ENCODE data around the gene KIAA0319L.
"Not testable (repeated sequence)": the region's sequence is repeated elsewhere in the genome, so short reads cannot be mapped to it uniquely, and the experiment has no call there.

KIAA0319L gene

DNA sequence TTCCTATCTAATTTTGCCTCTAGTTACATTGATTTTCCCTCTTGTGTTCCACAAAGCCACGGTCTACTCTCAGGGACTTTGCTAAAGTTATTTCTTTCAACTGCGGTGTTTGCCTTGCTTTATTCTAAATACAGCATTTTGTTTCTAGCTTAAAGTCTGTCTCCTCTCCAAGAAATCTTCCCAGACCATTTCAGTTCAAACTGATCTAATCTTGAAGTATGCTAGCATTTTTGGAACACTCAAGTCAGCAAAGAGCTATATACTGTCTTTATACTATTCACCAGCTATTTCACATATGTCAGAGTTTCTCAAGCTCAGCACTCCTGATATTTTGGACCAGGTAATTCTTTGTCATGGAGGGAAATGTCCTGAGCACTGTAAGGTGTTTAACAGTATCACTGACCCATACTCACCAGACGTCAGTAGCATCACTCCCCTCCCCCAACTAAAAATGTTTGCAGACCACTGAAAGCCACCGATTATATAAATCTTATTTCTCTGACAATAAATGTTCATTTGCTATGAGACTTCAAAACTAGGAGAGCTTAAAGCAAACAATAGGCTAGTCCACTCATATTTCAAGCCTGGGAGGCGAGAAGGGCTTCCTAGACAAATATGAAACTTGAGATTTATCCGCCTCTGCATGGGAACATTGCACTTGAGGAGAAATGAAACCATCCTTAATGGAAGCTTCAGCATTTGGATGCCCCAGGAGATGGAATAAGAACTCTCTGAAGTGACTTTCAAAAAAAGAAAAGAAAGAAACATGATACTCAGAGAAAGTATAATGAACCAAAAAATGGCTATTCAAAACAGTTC lies 81.1 kb downstream of the KIAA0319L start:
- no peak overlapping the region for H3K27ac Mint-ChIP-seq
- peaks cover 38% of the 10 kb centered on the region for H3K36me3 Mint-ChIP-seq (ENCODE audit: low read depth)
- H3K9me3 Mint-ChIP-seq, result no peaks in the 10 kb centered on the region
- H3K4me3 Mint-ChIP-seq, result no peak overlapping the region
- no peaks in the 10 kb centered on the region for H3K27me3 Mint-ChIP-seq (ENCODE audit: low read depth)
- peaks cover 12% of the 10 kb centered on the region for H3K4me1 Mint-ChIP-seq (ENCODE audit: low read depth)

DNA sequence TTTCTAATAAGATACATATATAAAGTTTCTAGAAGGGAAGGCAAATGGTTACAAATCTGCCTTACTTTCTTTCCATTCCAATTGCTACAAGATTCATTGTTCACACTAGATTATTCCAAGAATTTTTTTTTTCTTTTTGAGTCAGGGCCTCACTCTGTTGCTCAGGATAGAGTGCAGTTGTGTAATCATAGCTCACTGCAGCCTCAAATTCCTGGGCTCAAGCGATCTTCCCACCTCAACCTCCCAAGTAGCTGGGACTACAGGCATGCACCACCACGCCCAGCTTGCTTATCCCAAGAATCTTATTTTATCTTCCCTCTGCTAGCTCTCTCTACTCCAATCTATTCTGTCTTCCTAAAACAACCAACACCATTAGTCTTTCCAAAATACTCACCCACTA lies 81.8 kb downstream of the KIAA0319L start:
- Mint-ChIP-seq H3K27me3 (ENCODE audit: low read depth) (no peaks in the 10 kb centered on the region), H3K4me3 (no peak overlapping the region), H3K27ac (no peak overlapping the region), H3K36me3 (ENCODE audit: low read depth) (peaks cover 42% of the 10 kb centered on the region), H3K4me1 (ENCODE audit: low read depth) (peaks cover 15% of the 10 kb centered on the region), H3K9me3 (no peaks in the 10 kb centered on the region)

DNA sequence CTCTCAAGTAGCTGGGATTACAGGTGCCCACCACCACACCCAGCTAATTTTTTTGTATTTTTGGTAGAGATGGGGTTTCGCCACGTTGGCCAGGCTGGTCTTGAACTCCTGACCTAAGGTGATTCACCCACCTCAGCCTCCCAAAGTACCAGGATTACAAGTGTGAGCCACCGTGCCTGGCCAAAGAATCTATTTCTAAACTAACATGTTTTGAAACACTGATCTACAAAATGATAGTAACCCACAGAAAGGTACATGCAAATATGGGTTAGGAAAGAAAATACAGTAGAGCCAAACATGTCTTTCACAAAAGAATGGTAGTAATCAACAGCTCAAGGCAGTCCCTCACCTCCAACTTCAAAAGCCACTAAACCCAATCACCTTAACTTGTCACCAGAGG lies 84.0 kb downstream of the KIAA0319L start:
- H3K27me3 Mint-ChIP-seq (ENCODE audit: low read depth); H3K9me3 Mint-ChIP-seq; H3K4me3 Mint-ChIP-seq: not testable (repeated sequence)
- Mint-ChIP-seq H3K27ac (peak overlapping the region; percentile 22), H3K36me3 (ENCODE audit: low read depth) (peaks cover 54% of the 10 kb centered on the region), H3K4me1 (ENCODE audit: low read depth) (peaks cover 20% of the 10 kb centered on the region)

DNA sequence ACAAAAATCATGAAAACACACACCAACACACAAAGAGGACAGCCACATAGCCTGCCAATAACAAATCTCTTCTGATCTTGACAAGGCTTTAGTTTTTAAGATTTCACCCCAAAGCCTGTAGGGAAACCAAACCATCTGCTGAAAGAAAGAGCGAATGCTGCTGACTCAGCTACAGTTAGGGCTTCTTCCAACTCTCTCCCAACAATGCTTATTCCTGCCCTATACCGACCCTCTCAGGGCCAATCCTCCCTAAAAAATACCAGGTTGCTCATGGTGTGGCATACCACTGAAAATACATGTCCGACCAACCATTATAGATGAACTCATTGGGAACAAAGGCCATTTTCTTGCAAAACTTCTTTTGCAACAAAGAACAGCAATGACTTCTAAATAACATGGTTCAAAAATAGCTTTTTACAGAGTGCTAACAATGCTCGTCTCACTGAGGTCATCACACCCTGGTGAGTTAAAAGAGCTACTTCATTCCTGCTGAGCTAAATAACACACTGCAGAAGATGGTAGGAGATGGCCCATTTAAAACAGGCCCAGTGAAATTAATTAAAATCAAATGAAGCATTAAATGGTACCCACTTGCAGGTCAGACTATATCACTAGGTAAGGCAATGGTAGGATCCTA lies 86.1 kb downstream of the KIAA0319L start:
- H3K27ac Mint-ChIP-seq, result no peak overlapping the region
- H3K27me3 Mint-ChIP-seq (ENCODE audit: low read depth), result no peaks in the 10 kb centered on the region
- H3K4me1 Mint-ChIP-seq (ENCODE audit: low read depth), result peaks cover 23% of the 10 kb centered on the region
- peaks cover 2% of the 10 kb centered on the region for H3K9me3 Mint-ChIP-seq
- peaks cover 52% of the 10 kb centered on the region for H3K36me3 Mint-ChIP-seq (ENCODE audit: low read depth)
- no peak overlapping the region for H3K4me3 Mint-ChIP-seq

DNA sequence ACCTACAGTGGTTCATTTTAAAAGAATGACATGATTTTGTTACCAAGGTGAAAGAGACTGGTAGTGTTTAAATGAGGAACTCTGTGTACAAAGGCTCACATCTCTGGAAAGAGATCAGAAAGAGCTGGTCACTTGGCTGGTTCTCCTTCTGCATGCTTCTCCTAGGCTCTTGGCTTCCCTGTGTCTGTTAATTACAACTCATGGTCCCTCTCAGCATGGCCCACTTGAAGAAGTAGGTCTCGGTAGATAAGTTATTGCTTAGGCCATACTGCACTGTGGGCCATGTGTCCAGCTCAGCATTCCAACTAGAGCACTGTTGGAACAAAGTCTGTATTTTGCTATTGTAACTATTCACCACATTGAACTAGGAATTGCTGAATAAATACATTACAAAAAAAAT lies 91.1 kb downstream of the KIAA0319L start:
- Mint-ChIP-seq H3K27ac (no peak overlapping the region), H3K27me3 (ENCODE audit: low read depth) (no peaks in the 10 kb centered on the region), H3K36me3 (ENCODE audit: low read depth) (peaks cover 76% of the 10 kb centered on the region), H3K9me3 (peaks cover 25% of the 10 kb centered on the region), H3K4me1 (ENCODE audit: low read depth) (peaks cover 24% of the 10 kb centered on the region), H3K4me3 (no peak overlapping the region)

DNA sequence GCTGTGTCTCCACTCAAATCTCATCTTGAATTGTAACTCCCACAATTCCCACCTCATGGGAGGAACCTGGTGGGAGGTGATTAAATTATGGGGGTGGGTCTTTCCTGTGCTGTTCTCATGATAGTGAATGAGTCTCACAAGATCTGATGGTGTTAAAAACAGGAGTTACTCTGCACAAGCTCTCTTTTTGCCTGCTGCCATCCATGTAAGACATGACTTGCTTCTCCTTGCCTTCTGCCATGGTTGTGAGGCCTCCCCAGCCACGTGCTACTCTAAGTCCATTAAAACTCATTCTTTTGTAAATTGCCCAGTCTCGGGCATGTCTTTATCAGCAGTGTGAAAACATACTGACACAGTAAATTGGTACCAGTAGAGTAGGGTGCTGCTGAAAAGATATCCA lies 93.5 kb downstream of the KIAA0319L start:
- not testable (repeated sequence) for H3K27me3 Mint-ChIP-seq (ENCODE audit: low read depth); H3K27ac Mint-ChIP-seq; H3K4me3 Mint-ChIP-seq
- peaks cover 24% of the 10 kb centered on the region for H3K4me1 Mint-ChIP-seq (ENCODE audit: low read depth)
- peaks cover 74% of the 10 kb centered on the region for H3K36me3 Mint-ChIP-seq (ENCODE audit: low read depth)
- peaks cover 25% of the 10 kb centered on the region for H3K9me3 Mint-ChIP-seq

DNA sequence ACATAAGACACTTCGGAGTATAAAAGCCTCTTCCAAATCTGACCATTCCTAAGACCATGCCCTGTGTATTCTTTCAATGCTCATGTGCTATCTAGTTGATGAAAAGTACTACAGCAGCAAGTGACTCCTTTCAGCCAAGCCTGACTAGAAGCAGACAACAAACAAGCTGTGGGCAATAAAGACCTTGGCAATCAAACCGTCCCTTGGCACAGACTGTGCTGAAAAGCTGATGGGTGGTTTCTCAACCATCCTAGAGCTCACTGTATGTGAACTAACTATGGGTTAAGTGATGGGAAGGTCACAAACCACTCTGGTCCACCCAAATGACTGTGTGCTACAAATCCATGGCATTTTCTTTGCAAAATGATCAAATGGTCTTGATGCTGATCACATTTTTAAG lies 94.0 kb downstream of the KIAA0319L start:
- Mint-ChIP-seq H3K4me1 (ENCODE audit: low read depth) (peaks cover 21% of the 10 kb centered on the region), H3K9me3 (peaks cover 25% of the 10 kb centered on the region), H3K27me3 (ENCODE audit: low read depth) (no peaks in the 10 kb centered on the region), H3K4me3 (no peak overlapping the region), H3K36me3 (ENCODE audit: low read depth) (peaks cover 71% of the 10 kb centered on the region), H3K27ac (no peak overlapping the region)

DNA sequence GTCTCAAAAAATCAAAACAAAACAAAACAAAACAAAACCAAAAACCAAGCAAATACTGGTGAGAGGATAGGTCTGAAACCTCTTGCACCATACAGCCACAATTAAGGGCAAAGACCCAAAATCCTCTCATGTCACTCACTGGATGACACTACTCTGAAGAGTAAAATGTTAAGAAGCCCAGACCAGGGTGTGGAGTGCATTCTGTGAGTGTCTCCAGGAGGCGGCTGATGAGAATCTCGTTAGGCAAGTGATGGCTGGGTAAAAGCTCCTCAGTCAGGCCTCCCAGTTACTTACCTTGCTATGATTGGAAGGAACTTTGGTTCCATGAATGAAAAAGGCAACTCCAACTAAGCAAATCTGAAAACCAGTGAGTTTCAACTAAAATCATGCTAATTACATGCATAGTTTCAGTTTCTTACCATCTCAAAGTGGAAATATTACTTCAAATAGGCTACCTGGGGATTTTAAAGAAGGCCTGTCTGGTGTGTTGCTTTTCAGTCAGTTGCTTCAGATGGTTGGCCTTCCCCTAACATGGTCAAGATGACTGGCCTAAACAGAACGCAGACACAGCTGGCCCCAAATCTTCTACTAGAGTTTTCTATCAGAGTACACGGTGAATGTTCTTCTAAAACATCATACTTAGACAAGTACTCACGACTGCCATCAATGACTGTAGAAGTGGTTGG lies 95.1 kb downstream of the KIAA0319L start:
- Mint-ChIP-seq H3K4me3 (no peak overlapping the region), H3K9me3 (peaks cover 25% of the 10 kb centered on the region), H3K4me1 (ENCODE audit: low read depth) (peaks cover 21% of the 10 kb centered on the region), H3K27me3 (ENCODE audit: low read depth) (no peaks in the 10 kb centered on the region), H3K36me3 (ENCODE audit: low read depth) (peaks cover 64% of the 10 kb centered on the region), H3K27ac (peak overlapping the region; percentile 19)

DNA sequence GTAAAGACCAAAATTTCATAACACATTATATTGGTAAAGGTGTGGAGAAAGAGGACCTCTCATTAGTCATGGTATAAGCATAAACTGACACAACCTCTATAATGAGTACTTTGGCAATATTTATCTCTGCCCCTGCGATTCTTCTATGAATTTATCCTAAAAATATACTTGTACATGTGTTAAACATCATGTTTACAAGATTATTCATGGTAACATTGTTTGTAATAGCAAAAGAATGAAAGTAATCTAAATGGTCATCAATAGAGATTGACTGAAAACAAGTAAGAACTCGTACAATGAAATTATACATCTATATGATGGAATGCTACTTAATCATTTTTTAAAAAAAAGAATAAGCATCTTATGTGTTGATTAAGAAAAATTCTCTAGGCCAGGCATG lies 96.4 kb downstream of the KIAA0319L start:
- H3K36me3 Mint-ChIP-seq (ENCODE audit: low read depth), result peaks cover 59% of the 10 kb centered on the region
- H3K27me3 Mint-ChIP-seq (ENCODE audit: low read depth), result no peaks in the 10 kb centered on the region
- H3K4me3 Mint-ChIP-seq, result no peak overlapping the region
- no peak overlapping the region for H3K27ac Mint-ChIP-seq
- peaks cover 20% of the 10 kb centered on the region for H3K9me3 Mint-ChIP-seq
- peaks cover 24% of the 10 kb centered on the region for H3K4me1 Mint-ChIP-seq (ENCODE audit: low read depth)

DNA sequence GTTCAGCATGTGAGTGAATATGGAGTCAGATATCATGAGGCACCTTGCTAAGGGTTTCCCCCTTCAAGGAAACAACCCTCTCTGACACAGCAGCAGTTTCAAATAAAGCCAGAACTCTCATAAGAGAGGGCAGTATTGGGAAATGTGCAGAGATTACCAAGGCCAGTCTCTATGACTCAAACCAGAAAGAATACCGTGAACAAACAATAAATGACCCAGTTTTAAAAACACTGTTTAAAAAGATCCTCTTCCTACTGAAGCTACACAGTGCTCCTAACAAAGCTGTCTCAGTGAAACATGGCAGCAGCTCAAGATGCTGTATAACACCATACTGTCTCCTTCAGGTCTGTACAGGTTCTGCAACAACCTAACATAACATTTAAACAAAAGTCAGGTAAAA lies 102.6 kb downstream of the KIAA0319L start:
- Mint-ChIP-seq H3K4me3 (no peak overlapping the region), H3K27me3 (ENCODE audit: low read depth) (no peaks in the 10 kb centered on the region), H3K4me1 (ENCODE audit: low read depth) (peaks cover 47% of the 10 kb centered on the region), H3K36me3 (ENCODE audit: low read depth) (peaks cover 41% of the 10 kb centered on the region), H3K27ac (no peak overlapping the region), H3K9me3 (no peaks in the 10 kb centered on the region)

DNA sequence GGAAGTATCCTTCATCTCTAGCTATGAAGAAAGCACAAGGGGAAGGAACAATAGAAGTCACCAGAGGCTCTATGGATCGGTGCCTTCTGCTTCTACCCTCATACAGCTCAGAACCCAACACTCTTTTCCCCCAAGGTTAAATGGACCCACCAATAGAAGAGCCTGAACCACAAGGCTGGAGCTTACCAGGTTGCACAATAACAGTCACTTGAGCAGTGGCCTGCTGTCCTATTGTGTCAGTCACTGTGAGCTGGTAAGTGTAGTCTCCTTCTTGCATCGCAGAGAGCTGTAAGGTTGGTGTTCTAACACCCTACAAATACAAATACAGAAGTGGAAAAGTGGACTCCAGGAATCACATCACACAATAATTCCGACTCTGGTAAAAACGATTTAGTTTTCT lies 103.0 kb downstream of the KIAA0319L start:
- Mint-ChIP-seq H3K36me3 (ENCODE audit: low read depth) (peaks cover 44% of the 10 kb centered on the region), H3K27ac (peak overlapping the region; percentile 58)

DNA sequence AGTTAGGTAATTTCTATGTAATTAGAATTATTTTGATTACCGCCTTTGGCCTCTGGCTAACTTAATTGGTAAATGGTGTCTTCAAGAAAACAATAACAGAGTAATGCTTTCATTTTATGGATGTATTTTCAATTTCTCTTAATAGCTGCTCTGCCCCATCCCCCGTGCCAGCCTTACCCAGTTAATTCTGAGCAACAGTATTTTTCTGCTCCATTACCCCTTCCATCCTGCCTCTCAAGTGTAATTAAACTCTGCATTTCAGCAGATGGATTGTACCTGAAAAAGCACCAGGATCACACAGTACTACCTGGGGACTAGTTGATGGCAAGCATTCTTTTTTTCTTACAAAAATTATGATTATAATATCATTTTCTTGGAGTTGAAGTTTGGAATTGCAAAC lies 104.2 kb downstream of the KIAA0319L start:
- Mint-ChIP-seq H3K36me3 (ENCODE audit: low read depth) (peaks cover 41% of the 10 kb centered on the region), H3K9me3 (no peaks in the 10 kb centered on the region), H3K4me3 (peak overlapping the region; percentile 10), H3K27me3 (ENCODE audit: low read depth) (no peaks in the 10 kb centered on the region), H3K4me1 (ENCODE audit: low read depth) (peaks cover 44% of the 10 kb centered on the region), H3K27ac (peak overlapping the region; percentile 70)

More for the DNA sequence above, 103.0 kb downstream of the KIAA0319L start:
- Mint-ChIP-seq H3K27me3 (ENCODE audit: low read depth) (no peaks in the 10 kb centered on the region), H3K9me3 (no peaks in the 10 kb centered on the region), H3K4me3 (no peak overlapping the region), H3K4me1 (ENCODE audit: low read depth) (peaks cover 47% of the 10 kb centered on the region)

DNA sequence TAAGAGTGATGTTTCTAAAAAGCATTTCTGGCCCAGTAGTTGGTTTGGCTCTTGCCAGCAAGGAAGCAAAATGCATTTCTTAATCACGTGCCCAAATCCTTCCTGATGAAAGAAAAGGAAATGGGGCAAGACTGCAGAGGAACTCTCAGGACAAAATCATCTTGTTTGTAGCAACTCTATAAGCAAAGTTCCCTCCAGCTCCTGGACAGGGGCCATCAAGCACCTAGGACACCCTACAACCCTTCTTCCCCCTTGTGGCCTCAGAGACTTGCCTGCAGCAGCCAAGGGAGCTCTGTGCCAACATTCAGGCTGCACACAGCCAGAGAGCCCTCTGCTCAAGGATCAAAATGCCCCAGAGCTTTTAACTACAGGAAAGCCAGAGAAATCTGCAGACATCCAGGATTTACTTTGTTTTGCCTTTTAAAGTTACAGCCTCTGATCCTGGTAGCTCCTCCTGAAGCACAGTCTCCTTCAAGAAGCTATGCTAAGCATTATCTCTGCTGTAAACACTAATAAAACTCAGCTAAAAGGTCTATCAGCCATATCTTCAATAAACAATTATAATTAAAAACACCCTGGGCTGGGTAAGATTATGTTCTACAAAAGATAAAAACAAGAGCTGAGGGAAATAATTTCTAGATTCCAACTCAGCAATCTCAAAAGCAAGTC lies 105.0 kb downstream of the KIAA0319L start:
- Mint-ChIP-seq H3K4me3 (no peak overlapping the region), H3K4me1 (ENCODE audit: low read depth) (peaks cover 45% of the 10 kb centered on the region), H3K9me3 (no peaks in the 10 kb centered on the region), H3K27ac (peak overlapping the region; percentile 64), H3K27me3 (ENCODE audit: low read depth) (no peaks in the 10 kb centered on the region), H3K36me3 (ENCODE audit: low read depth) (peaks cover 47% of the 10 kb centered on the region)

DNA sequence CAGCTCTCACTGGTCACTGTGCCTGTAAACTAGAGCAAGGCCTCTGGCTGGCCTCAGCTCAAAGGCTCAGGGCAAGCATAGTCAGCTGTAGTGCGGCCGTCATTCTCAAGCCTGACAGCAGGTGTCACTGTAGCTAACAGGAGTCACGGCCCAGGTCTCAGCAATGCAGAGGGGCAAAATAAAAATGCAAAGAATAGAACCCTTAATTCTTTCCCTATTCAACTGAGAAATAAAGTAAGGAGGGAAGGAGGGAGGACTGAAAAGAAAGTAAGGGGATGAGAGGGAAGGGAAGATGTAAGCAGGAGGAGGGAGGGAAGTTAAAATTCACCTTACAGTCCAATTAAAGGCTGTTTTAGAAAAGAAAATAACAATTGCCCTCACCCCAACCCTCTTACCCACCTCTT lies 106.1 kb downstream of the KIAA0319L start:
- H3K27me3 Mint-ChIP-seq (ENCODE audit: low read depth), result no peaks in the 10 kb centered on the region
- peaks cover 44% of the 10 kb centered on the region for H3K4me1 Mint-ChIP-seq (ENCODE audit: low read depth)
- H3K36me3 Mint-ChIP-seq (ENCODE audit: low read depth), result peaks cover 48% of the 10 kb centered on the region
- peak overlapping the region; percentile 81 for H3K27ac Mint-ChIP-seq
- peak overlapping the region; percentile 68 for H3K4me3 Mint-ChIP-seq
- H3K9me3 Mint-ChIP-seq, result no peaks in the 10 kb centered on the region
